ENCODE measurements around the gene NCKAP5L. TPM values are rescaled to one million over a fixed set of nuclear protein-coding genes. Genes with fewer than 3 reads are reported as not detected.

Gene NCKAP5L
- total RNA-seq, 2 donors from 2014 or later, result 17.3 to 63.1 TPM

DNA sequence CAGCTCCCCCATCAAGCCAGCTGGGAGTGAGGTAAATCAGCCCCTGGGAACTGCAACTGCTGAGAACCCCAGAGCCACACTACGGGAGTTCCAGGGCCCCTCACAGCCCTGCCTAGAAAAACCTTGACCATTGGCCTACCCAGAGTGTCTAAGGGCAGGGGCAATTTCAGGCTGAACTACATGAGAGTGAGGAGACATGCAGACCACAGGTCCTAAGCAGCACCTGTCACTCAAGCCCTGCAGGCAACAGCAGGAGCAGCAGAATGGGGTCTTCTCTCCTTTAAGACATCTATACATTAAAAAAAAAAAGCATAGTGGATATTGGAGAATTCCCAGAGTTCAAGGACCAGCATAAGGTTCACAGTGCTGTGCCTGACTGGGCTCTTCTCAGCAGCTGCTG is 4.9 kb downstream of the NCKAP5L start:
- intact Hi-C loops (cut with DNase I), result no loop called here
- Histone ChIP-seq H3K36me3 (no peaks in the 10 kb centered on the region), H3K4me3 (no peak overlapping the region), H3K9me3 (no peaks in the 10 kb centered on the region), H3K4me1 (replicated peaks) (no peaks in the 10 kb centered on the region), H3K27ac (no peak overlapping the region), H3K27me3 (replicated peaks; ENCODE audit: insufficient read depth) (no peaks in the 10 kb centered on the region)
- no peak for DNase-seq (ENCODE audit: low spot score)
- WGBS, result 86% methylated on average over 1 of the region's 1 CpG
- TF ChIP-seq POLR2AphosphoS5 (IDR thresholded peaks at IDR 0.05) (no peak), CTCF (IDR thresholded peaks at IDR 0.05) (no peak), POLR2A (IDR thresholded peaks at IDR 0.05) (no peak)

DNA sequence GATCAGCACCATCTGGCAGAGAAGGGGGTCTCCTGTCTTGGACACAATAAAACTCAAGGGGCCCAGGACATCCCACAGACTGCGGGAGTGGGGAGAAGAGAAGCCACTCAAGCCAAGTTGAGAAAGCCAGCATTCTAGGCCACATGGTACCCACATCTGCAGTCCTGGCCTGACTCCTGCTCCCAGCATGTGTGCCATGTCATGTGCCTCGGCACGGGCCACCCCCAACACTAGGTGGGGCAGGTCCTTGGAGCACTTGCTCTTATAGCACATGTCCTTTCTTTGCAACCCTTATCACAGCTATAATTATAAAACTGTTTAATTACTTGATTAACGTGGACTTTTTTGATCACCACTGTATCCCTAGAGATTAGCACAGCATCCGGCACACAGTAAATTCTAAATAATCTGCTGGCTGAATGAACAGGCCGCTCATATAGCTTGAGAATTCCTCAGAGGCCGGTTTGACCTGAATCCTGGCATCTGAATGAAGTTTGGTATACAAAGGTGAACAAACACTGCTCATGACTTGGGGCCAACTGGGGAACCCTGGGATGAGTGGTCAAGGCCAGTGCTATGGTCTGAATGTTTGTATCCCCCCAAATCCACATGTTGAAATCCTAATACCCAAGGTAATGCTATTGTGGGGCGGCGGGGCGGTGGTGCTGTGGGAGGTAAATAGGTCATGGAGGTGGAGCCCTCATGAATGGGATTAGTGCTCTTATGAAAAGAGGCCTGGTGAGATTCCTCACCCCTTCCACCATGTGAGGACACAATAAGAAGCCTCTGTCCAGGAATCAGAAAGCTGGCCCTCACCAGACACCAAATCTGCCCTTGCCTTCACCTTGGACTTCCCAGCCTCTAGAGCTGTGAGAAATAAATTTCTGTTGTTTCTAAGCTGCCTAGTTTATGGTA is 6.6 kb downstream of the NCKAP5L start:
- Histone ChIP-seq H3K27me3 (replicated peaks; ENCODE audit: insufficient read depth) (no peaks in the 10 kb centered on the region), H3K4me3 (no peak overlapping the region), H3K9me3 (no peaks in the 10 kb centered on the region), H3K27ac (no peak overlapping the region), H3K36me3 (no peaks in the 10 kb centered on the region), H3K4me1 (replicated peaks) (no peaks in the 10 kb centered on the region)
- TF ChIP-seq CTCF (IDR thresholded peaks at IDR 0.05), result no peak
- TF ChIP-seq POLR2A (IDR thresholded peaks at IDR 0.05), result no peak
- no peak for TF ChIP-seq POLR2AphosphoS5 (IDR thresholded peaks at IDR 0.05)
- DNase-seq (ENCODE audit: low spot score), result no peak
- 70% methylated on average over 10 of the region's 10 CpGs for WGBS
- intact Hi-C loops (cut with DNase I), result no loop called here

DNA sequence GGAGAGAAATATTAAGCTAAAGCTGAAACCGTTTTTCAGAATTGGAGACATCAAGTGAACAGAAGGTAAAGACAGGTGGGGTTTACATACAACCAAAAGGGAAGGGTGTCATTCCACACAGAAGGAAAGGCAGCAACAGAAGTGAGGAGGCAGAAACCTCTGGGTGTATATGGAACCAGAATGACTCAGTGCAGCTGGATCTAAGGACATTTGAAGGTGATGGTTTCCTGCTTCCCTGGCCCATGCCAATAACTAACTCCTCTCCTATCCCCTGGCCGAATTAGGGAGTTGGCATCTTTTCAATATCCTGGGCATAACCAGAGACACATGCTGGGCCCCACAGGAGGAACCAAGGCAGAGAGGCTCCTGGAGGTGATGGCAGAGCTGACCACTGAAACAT is 8.4 kb downstream of the NCKAP5L start:
- DNase-seq (ENCODE audit: low spot score), result no peak
- Histone ChIP-seq H3K27me3 (replicated peaks; ENCODE audit: insufficient read depth) (no peaks in the 10 kb centered on the region), H3K4me3 (no peak overlapping the region), H3K9me3 (no peaks in the 10 kb centered on the region), H3K36me3 (no peaks in the 10 kb centered on the region), H3K27ac (no peak overlapping the region), H3K4me1 (replicated peaks) (no peaks in the 10 kb centered on the region)
- WGBS, result 56% methylated on average over 2 of the region's 2 CpGs
- intact Hi-C loops (cut with DNase I), result no loop called here
- TF ChIP-seq POLR2A (IDR thresholded peaks at IDR 0.05) (no peak), POLR2AphosphoS5 (IDR thresholded peaks at IDR 0.05) (no peak), CTCF (IDR thresholded peaks at IDR 0.05) (no peak)

GRCh38 chr12:49818241-49818895 is 9.8 kb downstream of the NCKAP5L start:
- intact Hi-C loops (cut with DNase I), result no loop called here
- Histone ChIP-seq H3K9me3 (no peaks in the 10 kb centered on the region), H3K27ac (no peak overlapping the region), H3K4me3 (no peak overlapping the region), H3K27me3 (replicated peaks; ENCODE audit: insufficient read depth) (no peaks in the 10 kb centered on the region), H3K36me3 (no peaks in the 10 kb centered on the region), H3K4me1 (replicated peaks) (no peaks in the 10 kb centered on the region)
- DNase-seq (ENCODE audit: low spot score), result no peak
- no peak for TF ChIP-seq CTCF (IDR thresholded peaks at IDR 0.05)
- WGBS, result 81% methylated on average over 7 of the region's 7 CpGs

Data from prostate gland (tissue), 2 donors.